ENCODE data around the gene RAVER1. TPM values are rescaled to one million over a fixed set of nuclear protein-coding genes. Genes with fewer than 3 reads are reported as not detected.

RAVER1 gene
- total and polyA plus RNA-seq, 2 donors (not counting 1 experiment from before 2014, with no cell fraction given), result 2.3 to 5.6 TPM

DNA sequence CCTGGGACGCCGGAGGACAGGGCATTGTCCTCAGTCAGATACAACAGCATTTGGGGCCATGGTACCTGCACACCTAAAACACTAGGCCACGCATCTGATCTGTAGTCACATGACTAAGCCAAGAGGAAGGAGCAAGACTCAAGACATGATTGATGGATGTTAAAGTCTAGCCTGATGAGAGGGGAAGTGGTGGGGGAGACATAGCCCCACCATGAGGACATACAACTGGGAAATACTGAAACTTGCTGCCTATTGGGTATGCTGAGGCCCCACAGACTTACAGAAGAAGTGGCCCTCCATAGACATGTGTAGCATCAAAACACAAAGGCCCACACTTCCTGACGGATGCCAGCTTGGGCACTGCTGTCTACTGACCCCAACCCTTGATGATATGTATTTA is 47.9 kb downstream of the RAVER1 start:
- H3K79me2 ChIP-seq (ENCODE audit: control insufficient read depth, insufficient read depth, low read length), result no peaks in the 10 kb centered on the region
- no peak overlapping the region for H3K27ac ChIP-seq (ENCODE audit: insufficient read depth, low read length)
- no peak overlapping the region for H3K9ac ChIP-seq (ENCODE audit: insufficient read depth, low read length)
- H3K4me3 ChIP-seq (replicated peaks in 1 of 4; ENCODE audit: control extremely low read depth in 1 of 4, insufficient read depth in 1 of 4, low read depth in 3 of 4, low read length in 4 of 4), result no peak overlapping the region
- H4K20me1 ChIP-seq (ENCODE audit: control insufficient read depth, extremely low read depth, insufficient read depth, low read length), result no peaks in the 10 kb centered on the region
- H3K4me1 ChIP-seq (ENCODE audit: control insufficient read depth, extremely low read depth, insufficient read depth, low read length), result peaks cover 5% of the 10 kb centered on the region
- no peak for TF ChIP-seq EZH2 (IDR thresholded peaks at IDR 0.05; ENCODE audit: low read length, missing control alignments)
- TF ChIP-seq, protein P1, sequence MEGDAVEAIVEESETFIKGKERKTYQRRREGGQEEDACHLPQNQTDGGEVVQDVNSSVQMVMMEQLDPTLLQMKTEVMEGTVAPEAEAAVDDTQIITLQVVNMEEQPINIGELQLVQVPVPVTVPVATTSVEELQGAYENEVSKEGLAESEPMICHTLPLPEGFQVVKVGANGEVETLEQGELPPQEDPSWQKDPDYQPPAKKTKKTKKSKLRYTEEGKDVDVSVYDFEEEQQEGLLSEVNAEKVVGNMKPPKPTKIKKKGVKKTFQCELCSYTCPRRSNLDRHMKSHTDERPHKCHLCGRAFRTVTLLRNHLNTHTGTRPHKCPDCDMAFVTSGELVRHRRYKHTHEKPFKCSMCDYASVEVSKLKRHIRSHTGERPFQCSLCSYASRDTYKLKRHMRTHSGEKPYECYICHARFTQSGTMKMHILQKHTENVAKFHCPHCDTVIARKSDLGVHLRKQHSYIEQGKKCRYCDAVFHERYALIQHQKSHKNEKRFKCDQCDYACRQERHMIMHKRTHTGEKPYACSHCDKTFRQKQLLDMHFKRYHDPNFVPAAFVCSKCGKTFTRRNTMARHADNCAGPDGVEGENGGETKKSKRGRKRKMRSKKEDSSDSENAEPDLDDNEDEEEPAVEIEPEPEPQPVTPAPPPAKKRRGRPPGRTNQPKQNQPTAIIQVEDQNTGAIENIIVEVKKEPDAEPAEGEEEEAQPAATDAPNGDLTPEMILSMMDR (conservative IDR thresholded peaks at IDR 0.05 in 1 of 2, IDR thresholded peaks at IDR 0.05 in 1 of 2; ENCODE audit: low read depth in 1 of 2, low read length in 2 of 2), result no peak
- peaks cover 11% of the 10 kb centered on the region for H3K27me3 ChIP-seq (ENCODE audit: control insufficient read depth, insufficient read depth, low read length)
- no peaks in the 10 kb centered on the region for H3K36me3 ChIP-seq (ENCODE audit: control insufficient read depth, insufficient read depth, low read length)
- no peak for DNase-seq (ENCODE audit: low read depth in 2 of 2)
- H3K4me2 ChIP-seq (ENCODE audit: extremely low read depth, insufficient read depth, low read length), result no peak overlapping the region
- H2AFZ ChIP-seq (ENCODE audit: low read length), result no peak overlapping the region
- H3K9me3 ChIP-seq (ENCODE audit: control insufficient read depth, insufficient read depth, low read depth, low read length), result no peaks in the 10 kb centered on the region

DNA sequence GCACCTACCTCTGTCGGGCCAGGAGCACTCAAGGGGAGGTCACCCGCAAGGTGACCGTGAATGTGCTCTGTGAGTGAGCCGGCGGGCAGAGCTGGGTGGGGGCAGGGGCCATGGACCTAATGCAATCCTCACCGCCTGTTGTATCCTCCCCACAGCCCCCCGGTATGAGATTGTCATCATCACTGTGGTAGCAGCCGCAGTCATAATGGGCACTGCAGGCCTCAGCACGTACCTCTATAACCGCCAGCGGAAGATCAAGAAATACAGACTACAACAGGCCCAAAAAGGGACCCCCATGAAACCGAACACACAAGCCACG is 48.4 kb downstream of the RAVER1 start:
- Histone ChIP-seq H3K36me3 (ENCODE audit: control insufficient read depth, insufficient read depth, low read length) (no peaks in the 10 kb centered on the region), H3K9me3 (ENCODE audit: control insufficient read depth, insufficient read depth, low read depth, low read length) (no peaks in the 10 kb centered on the region), H3K4me3 (replicated peaks in 1 of 4; ENCODE audit: control extremely low read depth in 1 of 4, insufficient read depth in 1 of 4, low read depth in 3 of 4, low read length in 4 of 4) (no peak overlapping the region), H2AFZ (ENCODE audit: low read length) (no peak overlapping the region), H3K4me2 (ENCODE audit: extremely low read depth, insufficient read depth, low read length) (no peak overlapping the region), H3K27me3 (ENCODE audit: control insufficient read depth, insufficient read depth, low read length) (peaks cover 7% of the 10 kb centered on the region), H4K20me1 (ENCODE audit: control insufficient read depth, extremely low read depth, insufficient read depth, low read length) (no peaks in the 10 kb centered on the region), H3K4me1 (ENCODE audit: control insufficient read depth, extremely low read depth, insufficient read depth, low read length) (peaks cover under 1% of the 10 kb centered on the region), H3K79me2 (ENCODE audit: control insufficient read depth, insufficient read depth, low read length) (no peaks in the 10 kb centered on the region), H3K9ac (ENCODE audit: insufficient read depth, low read length) (no peak overlapping the region), H3K27ac (ENCODE audit: insufficient read depth, low read length) (no peak overlapping the region)
- no peak for DNase-seq (ENCODE audit: low read depth in 2 of 2)
- TF ChIP-seq EZH2 (IDR thresholded peaks at IDR 0.05; ENCODE audit: low read length, missing control alignments), result no peak
- TF ChIP-seq, protein P1 (conservative IDR thresholded peaks at IDR 0.05 in 1 of 2, IDR thresholded peaks at IDR 0.05 in 1 of 2; ENCODE audit: low read depth in 1 of 2, low read length in 2 of 2), result no peak

GRCh38 chr19:10284065-10284959 is 49.0 kb downstream of the RAVER1 start:
- H3K27me3 ChIP-seq (ENCODE audit: control insufficient read depth, insufficient read depth, low read length), result peaks cover 5% of the 10 kb centered on the region
- H3K79me2 ChIP-seq (ENCODE audit: control insufficient read depth, insufficient read depth, low read length), result no peaks in the 10 kb centered on the region
- no peaks in the 10 kb centered on the region for H4K20me1 ChIP-seq (ENCODE audit: control insufficient read depth, extremely low read depth, insufficient read depth, low read length)
- no peak overlapping the region for H2AFZ ChIP-seq (ENCODE audit: low read length)
- no peak overlapping the region for H3K9ac ChIP-seq (ENCODE audit: insufficient read depth, low read length)
- DNase-seq (ENCODE audit: low read depth in 2 of 2), result no peak
- no peaks in the 10 kb centered on the region for H3K9me3 ChIP-seq (ENCODE audit: control insufficient read depth, insufficient read depth, low read depth, low read length)
- no peak overlapping the region for H3K27ac ChIP-seq (ENCODE audit: insufficient read depth, low read length)
- no peak overlapping the region for H3K4me3 ChIP-seq (replicated peaks in 1 of 4; ENCODE audit: control extremely low read depth in 1 of 4, insufficient read depth in 1 of 4, low read depth in 3 of 4, low read length in 4 of 4)
- no peak overlapping the region for H3K4me2 ChIP-seq (ENCODE audit: extremely low read depth, insufficient read depth, low read length)
- no peaks in the 10 kb centered on the region for H3K36me3 ChIP-seq (ENCODE audit: control insufficient read depth, insufficient read depth, low read length)
- TF ChIP-seq, protein P1 (conservative IDR thresholded peaks at IDR 0.05 in 1 of 2, IDR thresholded peaks at IDR 0.05 in 1 of 2; ENCODE audit: low read depth in 1 of 2, low read length in 2 of 2), result no peak
- no peak for TF ChIP-seq EZH2 (IDR thresholded peaks at IDR 0.05; ENCODE audit: low read length, missing control alignments)
- H3K4me1 ChIP-seq (ENCODE audit: control insufficient read depth, extremely low read depth, insufficient read depth, low read length), result no peaks in the 10 kb centered on the region
